Fibroblast of pulmonary artery (primary cell): ENCODE data around the gene PRELP.

ENCODE experiments used
- DNase-seq: peaks from one replicate; pipeline ENCODE4 v3.0.0-alpha.2; 2010; ENCODE audit warnings: low read depth
- H3K4me3 ChIP-seq: replicated peaks from 2 replicates; pipeline ENCODE4 v1.5.1; 2011; ENCODE audit warnings: low read depth, mild to moderate bottlenecking, control low read depth, low read length, moderate library complexity
- CTCF ChIP-seq: IDR thresholded peaks from 2 replicates; pipeline ENCODE4 v1.5.1; 2011; ENCODE audit warnings: mild to moderate bottlenecking, control low read depth, low read length, inconsistent platforms; ENCODE audit errors: missing control alignments

PRELP gene

GRCh38 chr1:203467550-203467921 lies 8.1 kb upstream of the PRELP start:
- no peak overlapping the region for H3K4me3 ChIP-seq
- peak; percentile 58 for DNase-seq
- TF ChIP-seq CTCF: no peak

GRCh38 chr1:203468326-203468725 lies 7.3 kb upstream of the PRELP start:
- TF ChIP-seq CTCF: no peak
- no peak for DNase-seq
- H3K4me3 ChIP-seq: no peak overlapping the region

GRCh38 chr1:203470240-203470639 lies 5.4 kb upstream of the PRELP start:
- no peak overlapping the region for H3K4me3 ChIP-seq
- no peak for TF ChIP-seq CTCF
- no peak for DNase-seq

GRCh38 chr1:203471841-203472240 lies 3.8 kb upstream of the PRELP start:
- no peak overlapping the region for H3K4me3 ChIP-seq
- TF ChIP-seq CTCF: no peak
- no peak for DNase-seq

- DNase-seq: no peak
- TF ChIP-seq CTCF: no peak
- H3K4me3 ChIP-seq: no peak overlapping the region
Observed at GRCh38 chr1:203473281-203473680, 2.3 kb upstream of the PRELP start.

GRCh38 chr1:203473781-203474305 lies 1.8 kb upstream of the PRELP start:
- no peak for DNase-seq
- H3K4me3 ChIP-seq: no peak overlapping the region
- no peak for TF ChIP-seq CTCF

- TF ChIP-seq CTCF: no peak
- DNase-seq: no peak
- H3K4me3 ChIP-seq: no peak overlapping the region
Observed at GRCh38 chr1:203476216-203476814, 709 bp downstream of the PRELP start.
